WTC11 (cell line): Measurements from ENCODE around the gene SAE1.

Experiments used
- ARID4B ChIP-seq: sonication (generic); formaldehyde crosslinking; IDR thresholded peaks from 2 replicates; pipeline ENCODE4 v1.8.0; 2023; ENCODE audit warnings: missing genetic modification reagents, mild to moderate bottlenecking, borderline replicate concordance
- CREM ChIP-seq: sonication (generic); formaldehyde crosslinking; IDR thresholded peaks from 2 replicates; pipeline ENCODE4 v1.8.1; 2022; ENCODE audit warnings: mild to moderate bottlenecking, missing genetic modification reagents, moderate library complexity
- CTCF ChIP-seq: fragments of 200-600 bp; IDR thresholded peaks from 2 replicates; pipeline ENCODE4 v1.8.0; 2022; ENCODE audit warnings: antibody characterized with exemption
- ESRRA ChIP-seq: sonication (generic); formaldehyde crosslinking; IDR thresholded peaks from 2 replicates; pipeline ENCODE4 v1.8.1; 2022; ENCODE audit warnings: mild to moderate bottlenecking, missing genetic modification reagents, borderline replicate concordance
- FOXK1 ChIP-seq: sonication (generic); formaldehyde crosslinking; IDR thresholded peaks from 2 replicates; pipeline ENCODE4 v1.8.0; 2022; ENCODE audit warnings: mild to moderate bottlenecking, moderate library complexity, missing genetic modification reagents
- JUN ChIP-seq: sonication (generic); formaldehyde crosslinking; IDR thresholded peaks from 2 replicates; pipeline ENCODE4 v1.8.0; 2023; ENCODE audit warnings: mild to moderate bottlenecking, missing genetic modification reagents
- NR3C1 ChIP-seq: sonication (generic); formaldehyde crosslinking; conservative IDR thresholded peaks from 2 replicates; pipeline ENCODE4 v1.8.1; 2023; ENCODE audit warnings: low read depth, mild to moderate bottlenecking, missing genetic modification reagents
- SMAD3 ChIP-seq: sonication (generic); formaldehyde crosslinking; IDR thresholded peaks from 2 replicates; pipeline ENCODE4 v1.8.0; 2022; ENCODE audit warnings: missing genetic modification reagents, mild to moderate bottlenecking, borderline replicate concordance
- USF2 ChIP-seq: sonication (generic); formaldehyde crosslinking; IDR thresholded peaks from 2 replicates; pipeline ENCODE4 v1.8.1; 2023; ENCODE audit warnings: mild to moderate bottlenecking, missing genetic modification reagents, moderate library complexity
- ZNF263 ChIP-seq: sonication (generic); formaldehyde crosslinking; IDR thresholded peaks from 2 replicates; pipeline ENCODE4 v1.8.1; 2022; ENCODE audit warnings: low read depth, mild to moderate bottlenecking, moderate library complexity, missing genetic modification reagents
- ZNF512 ChIP-seq: sonication (generic); formaldehyde crosslinking; IDR thresholded peaks from 2 replicates; pipeline ENCODE4 v1.8.1; 2022; ENCODE audit warnings: missing genetic modification reagents, borderline replicate concordance

GRCh38 chr19:47125669-47125938, 5.0 kb upstream of the SAE1 start:
- TF ChIP-seq ARID4B (no peak), CTCF (no peak), ESRRA (CRISPR knock-in tag) (no peak), NR3C1 (CRISPR knock-in tag) (no peak), SMAD3 (CRISPR knock-in tag) (no peak), ZNF512 (CRISPR knock-in tag) (no peak), USF2 (CRISPR knock-in tag) (no peak), FOXK1 (no peak), JUN (CRISPR knock-in tag) (no peak), CREM (no peak), ZNF263 (CRISPR knock-in tag) (no peak)
